Activated CD4-positive, alpha-beta T cell treated with anti-CD3 and anti-CD28 coated beads for 1 hour (primary cell): ENCODE measurements around the gene STRBP.

Experiments used
- DNase-seq: peaks from one replicate; pipeline ENCODE4 v3.0.0-alpha.2; 2020

Gene STRBP

GRCh38 chr9:123091459-123091858, 176.9 kb downstream of the STRBP start:
- DNase-seq: no peak

- DNase-seq: no peak
Measured at GRCh38 chr9:123090956-123091355, 177.4 kb downstream of the STRBP start.

- DNase-seq: no peak
Measured at GRCh38 chr9:123090198-123090896, 178.0 kb downstream of the STRBP start.

- DNase-seq: no peak
Measured at GRCh38 chr9:123089790-123090189, 178.6 kb downstream of the STRBP start.

- no peak for DNase-seq
Measured at GRCh38 chr9:123089040-123089439, 179.3 kb downstream of the STRBP start.

- DNase-seq: no peak
Measured at GRCh38 chr9:123087359-123087888, 181.0 kb downstream of the STRBP start.

GRCh38 chr9:123085916-123086315, 182.5 kb downstream of the STRBP start:
- no peak for DNase-seq

GRCh38 chr9:123084256-123084655, 184.1 kb downstream of the STRBP start:
- no peak for DNase-seq

GRCh38 chr9:123083680-123084079, 184.7 kb downstream of the STRBP start:
- DNase-seq: no peak

GRCh38 chr9:123081824-123082223, 186.6 kb downstream of the STRBP start:
- DNase-seq: no peak

GRCh38 chr9:123080444-123080843, 187.9 kb downstream of the STRBP start:
- no peak for DNase-seq

GRCh38 chr9:123074628-123075027, 193.8 kb downstream of the STRBP start:
- no peak for DNase-seq

- DNase-seq: no peak
Measured at GRCh38 chr9:123073991-123074422, 194.4 kb downstream of the STRBP start.

GRCh38 chr9:123073441-123073840, 194.9 kb downstream of the STRBP start:
- DNase-seq: no peak

- no peak for DNase-seq
Measured at GRCh38 chr9:123072407-123072995, 195.9 kb downstream of the STRBP start.
